Upper lobe of left lung (tissue), 6 donors: ENCODE results near the gene OR2B3. TPM values are rescaled to one million over a fixed set of nuclear protein-coding genes. Genes with fewer than 3 reads are reported as not detected.
"Not testable (repeated sequence)": the region's sequence is repeated elsewhere in the genome, so short reads cannot be mapped to it uniquely, and the experiment has no call there.

Source experiments
- ATAC-seq, 2 donors: fragments of 200-7000 bp; cut with Tn5 transposase; one replicate each; pipeline ENCODE4 v1.9.1; 2022; ENCODE audit warnings: mild to moderate bottlenecking in 2 of 2, moderate library complexity in 2 of 2; ENCODE audit not compliant: low FRiP score in 2 of 2
- DNase-seq, 2 donors: peaks; one replicate each; pipeline ENCODE4 v3.0.0-alpha.2; 2019 to 2020
- H3K27ac ChIP-seq, 4 donors: fragments of 200-600 bp; sonication (generic); one replicate each; pipeline ENCODE4 v1.5.1; 2016 to 2019
- H3K27me3 ChIP-seq, 4 donors: fragments of 200-600 bp; sonication (generic); one replicate each; pipeline ENCODE4 v1.5.1; 2017 to 2019
- H3K36me3 ChIP-seq, 4 donors: fragments of 200-600 bp; sonication (generic); one replicate each; pipeline ENCODE4 v1.5.1; 2016 to 2019
- H3K4me1 ChIP-seq, 4 donors: fragments of 200-600 bp; sonication (generic); one replicate each; pipeline ENCODE4 v1.5.1; 2018 to 2019
- H3K4me3 ChIP-seq, 4 donors: fragments of 200-600 bp; sonication (generic); one replicate each; pipeline ENCODE4 v1.5.1; 2017 to 2019; ENCODE audit warnings: mild to moderate bottlenecking in 2 of 4, moderate library complexity in 1 of 4
- H3K9me3 ChIP-seq, 4 donors: fragments of 200-600 bp; sonication (generic); one replicate each; pipeline ENCODE4 v1.5.1; 2018 to 2019
- CTCF ChIP-seq, 6 experiments: fragments of 450-650 bp in 4 of 6; fragments of 200-600 bp in 2 of 6; sonication (generic) in 2 of 6; IDR thresholded peaks; one replicate each; pipeline ENCODE4 v1.5.1; 2016 to 2019; ENCODE audit warnings: antibody characterized with exemption in 6 of 6
- EP300 ChIP-seq, 4 donors: sonication (generic); formaldehyde crosslinking; IDR thresholded peaks; one replicate each; pipeline ENCODE4 v1.5.1; 2017; ENCODE audit warnings: antibody characterized with exemption in 4 of 4, control low read depth in 2 of 4
- POLR2A ChIP-seq, 4 donors: fragments of 450-650 bp; IDR thresholded peaks; one replicate each; pipeline ENCODE4 v1.5.1; 2016 to 2017; ENCODE audit warnings: antibody characterized with exemption in 4 of 4, mild to moderate bottlenecking in 2 of 4
- POLR2AphosphoS5 ChIP-seq, 2 donors: sonication (generic); formaldehyde crosslinking; IDR thresholded peaks; one replicate each; pipeline ENCODE4 v1.5.1; 2017; ENCODE audit warnings: antibody characterized with exemption in 2 of 2
- WGBS, 2 donors: methylation state at CpG; one replicate each; pipeline ENCODE4 v1.1.5; 2017 to 2018; 5-methylcytosine and 5-hydroxymethylcytosine counted together
- total RNA-seq, 6 donors: library from RNA; depleted of rRNA in 4 of 6; stranded (reverse); fragments of >200 nt in 4 of 6; gene quantifications; one replicate each; pipeline versions ENCODE4 v1.1.0 to v1.2.1, GENCODE V29; 2016 to 2021
- donor health status: DM: no; HTN: no; CAD: no; lungs with moderate emphysema.
- donor health status: DM: no; HTN: yes; CAD: no; lungs with severe emphysema.

OR2B3 gene
- not detected for total RNA-seq

GRCh38 chr6:29087213-29087612, at the start of gene OR2B3:
Gene OR2B3 (minus strand): TSS chr6:29087313. CDS start chr6:29087248, 65 bp downstream.
- Histone ChIP-seq H3K9me3 (no peaks in the 10 kb centered on the region), H3K36me3 (no peaks in the 10 kb centered on the region), H3K27ac (no peak within 1 kb of the TSS), H3K27me3 (no peaks in the 10 kb centered on the region), H3K4me1 (no peaks in the 10 kb centered on the region), H3K4me3 (no peak within 1 kb of the TSS)
- WGBS, 2 donors = 86 to 94% methylated on average over 1 of the region's 1 CpG
- no peak for TF ChIP-seq EP300 (IDR thresholded peaks at IDR 0.05)
- no peak for TF ChIP-seq POLR2A (IDR thresholded peaks at IDR 0.05)
- TF ChIP-seq CTCF (IDR thresholded peaks at IDR 0.05) = no peak
- no peak for TF ChIP-seq POLR2AphosphoS5 (IDR thresholded peaks at IDR 0.05)
- no peak for DNase-seq
- ATAC-seq = no peak

- 70 to 73% methylated on average over 2 of the region's 2 CpGs for WGBS, 2 donors
- TF ChIP-seq POLR2AphosphoS5 (IDR thresholded peaks at IDR 0.05) = no peak
- ATAC-seq = no peak
- Histone ChIP-seq H3K4me3 (no peak overlapping the region), H3K9me3 (no peaks in the 10 kb centered on the region), H3K27me3 (no peaks in the 10 kb centered on the region), H3K36me3 (no peaks in the 10 kb centered on the region), H3K27ac (no peak overlapping the region), H3K4me1 (no peaks in the 10 kb centered on the region)
- DNase-seq = no peak
Measured at GRCh38 chr6:29131691-29132090, 44.6 kb upstream of the OR2B3 start.

GRCh38 chr6:29130644-29131043, 43.5 kb upstream of the OR2B3 start:
- no peak for TF ChIP-seq POLR2AphosphoS5 (IDR thresholded peaks at IDR 0.05)
- TF ChIP-seq POLR2A (IDR thresholded peaks at IDR 0.05) = no peak
- no peak for TF ChIP-seq EP300 (IDR thresholded peaks at IDR 0.05)
- TF ChIP-seq CTCF (IDR thresholded peaks at IDR 0.05) = no peak
- Histone ChIP-seq H3K4me3 (no peak overlapping the region), H3K27me3 (no peaks in the 10 kb centered on the region), H3K9me3 (no peaks in the 10 kb centered on the region), H3K4me1 (no peaks in the 10 kb centered on the region), H3K36me3 (no peaks in the 10 kb centered on the region), H3K27ac (no peak overlapping the region)
- ATAC-seq (peak; percentile 14 to 61), DNase-seq (peak in 1 of 2 donors; percentile 24)
- 73 to 80% methylated on average over 1 to 4 of the region's 4 CpGs for WGBS, 2 donors

GRCh38 chr6:29129326-29130012, 42.4 kb upstream of the OR2B3 start:
- TF ChIP-seq POLR2A (IDR thresholded peaks at IDR 0.05) = no peak
- no peak for TF ChIP-seq EP300 (IDR thresholded peaks at IDR 0.05)
- TF ChIP-seq POLR2AphosphoS5 (IDR thresholded peaks at IDR 0.05) = no peak
- no peak for TF ChIP-seq CTCF (IDR thresholded peaks at IDR 0.05)
- Histone ChIP-seq H3K9me3 (no peaks in the 10 kb centered on the region), H3K27me3 (no peaks in the 10 kb centered on the region), H3K27ac (no peak overlapping the region), H3K4me1 (no peaks in the 10 kb centered on the region), H3K36me3 (no peaks in the 10 kb centered on the region), H3K4me3 (no peak overlapping the region)
- WGBS, 2 donors = 68 to 85% methylated on average over 9 to 10 of the region's 15 CpGs
- DNase-seq = peak in 1 of 2 donors; percentile 53
- peak; percentile 28 to 30 for ATAC-seq

- H3K27ac ChIP-seq, H3K4me1 ChIP-seq, DNase-seq, ATAC-seq, H3K9me3 ChIP-seq, H3K4me3 ChIP-seq, H3K36me3 ChIP-seq, H3K27me3 ChIP-seq: not testable (repeated sequence)
- WGBS, 2 donors = 82 to 97% methylated on average over 2 to 3 of the region's 3 CpGs
Measured at GRCh38 chr6:29114964-29115363, 27.9 kb upstream of the OR2B3 start.

- no peaks in the 10 kb centered on the region for H3K4me1 ChIP-seq
- WGBS, 2 donors = 71% methylated on average over 7 of the region's 7 CpGs
- no peaks in the 10 kb centered on the region for H3K27me3 ChIP-seq
- ATAC-seq (no peak), DNase-seq (no peak)
- H3K27ac ChIP-seq = no peak overlapping the region
- no peaks in the 10 kb centered on the region for H3K9me3 ChIP-seq
- no peaks in the 10 kb centered on the region for H3K36me3 ChIP-seq
- TF ChIP-seq CTCF (IDR thresholded peaks at IDR 0.05) = no peak
- no peak for TF ChIP-seq POLR2AphosphoS5 (IDR thresholded peaks at IDR 0.05)
- H3K4me3 ChIP-seq = no peak overlapping the region
Measured at GRCh38 chr6:29112135-29112534, 25.0 kb upstream of the OR2B3 start.
